NCI-H146 (cell line): ENCODE results near the gene PNMA1.
"Not testable (repeated sequence)": the region's sequence is repeated elsewhere in the genome, so short reads cannot be mapped to it uniquely, and the experiment has no call there.

Source experiments
- DNase-seq: peaks from one replicate; lab custom pipeline; 2025; lab: John Stamatoyannopoulos, UW

The PNMA1 gene

GRCh38 chr14:73715707-73716106 is 1.5 kb upstream of the PNMA1 start:
- DNase-seq, result no peak

- peak; percentile 55 for DNase-seq
Measured at GRCh38 chr14:73714656-73715081, 485 bp upstream of the PNMA1 start.

- no peak for DNase-seq
Measured at GRCh38 chr14:73713206-73713802, 880 bp downstream of the PNMA1 start.

- DNase-seq, result peak; percentile 64
Measured at GRCh38 chr14:73712540-73713180, 1.5 kb downstream of the PNMA1 start.

GRCh38 chr14:73712071-73712506 is 2.1 kb downstream of the PNMA1 start:
- no peak for DNase-seq

- DNase-seq, result no peak
Measured at GRCh38 chr14:73710737-73711136, 3.4 kb downstream of the PNMA1 start.

GRCh38 chr14:73709904-73710469 is 4.2 kb downstream of the PNMA1 start:
- DNase-seq, result no peak

GRCh38 chr14:73708076-73708475 is 6.1 kb downstream of the PNMA1 start:
- not testable (repeated sequence) for DNase-seq

- DNase-seq, result no peak
Measured at GRCh38 chr14:73700325-73700724, 13.9 kb downstream of the PNMA1 start.

GRCh38 chr14:73696466-73697400 is 17.5 kb downstream of the PNMA1 start:
- no peak for DNase-seq

- no peak for DNase-seq
Measured at GRCh38 chr14:73695997-73696396, 18.2 kb downstream of the PNMA1 start.

GRCh38 chr14:73695082-73695481 is 19.1 kb downstream of the PNMA1 start:
- DNase-seq, result no peak

GRCh38 chr14:73694083-73694482 is 20.1 kb downstream of the PNMA1 start:
- no peak for DNase-seq

GRCh38 chr14:73686901-73687300 is 27.3 kb downstream of the PNMA1 start:
- DNase-seq, result no peak

- DNase-seq, result no peak
Measured at GRCh38 chr14:73685328-73685727, 28.9 kb downstream of the PNMA1 start.

GRCh38 chr14:73684627-73685026 is 29.6 kb downstream of the PNMA1 start:
- DNase-seq, result no peak

GRCh38 chr14:73680821-73681220 is 33.4 kb downstream of the PNMA1 start:
- DNase-seq, result no peak

GRCh38 chr14:73678698-73679097 is 35.5 kb downstream of the PNMA1 start:
- DNase-seq, result no peak

- no peak for DNase-seq
Measured at GRCh38 chr14:73674986-73675385, 39.2 kb downstream of the PNMA1 start.

GRCh38 chr14:73667854-73668253 is 46.3 kb downstream of the PNMA1 start:
- no peak for DNase-seq

- no peak for DNase-seq
Measured at GRCh38 chr14:73666583-73666982, 47.6 kb downstream of the PNMA1 start.

- DNase-seq, result no peak
Measured at GRCh38 chr14:73665130-73665529, 49.1 kb downstream of the PNMA1 start.
